ENCODE results near the gene MCHR1. TPM values are rescaled to one million over a fixed set of nuclear protein-coding genes. Genes with fewer than 3 reads are reported as not detected.

MCHR1 gene
- total and polyA plus RNA-seq, 2 of the 13 experiments (the other 11 are each of a cell fraction or from before 2014, with no cell fraction given), result 0.40 to 0.83 TPM

- peak overlapping the region; percentile 81 for H3K4me2 ChIP-seq (ENCODE audit: low read depth, low read length)
- TF ChIP-seq HOXA7 (CRISPR knock-in tag; IDR thresholded peaks at IDR 0.05) (no peak), ERF (CRISPR knock-in tag; IDR thresholded peaks at IDR 0.05) (no peak), ZNF160 (CRISPR knock-in tag; IDR thresholded peaks at IDR 0.05) (no peak), NFKBIZ (CRISPR knock-in tag; IDR thresholded peaks at IDR 0.05) (no peak), ADNP (CRISPR knock-in tag; IDR thresholded peaks at IDR 0.05) (0 out of 2 replicates have a peak, but pooled peaks have one; percentile 64), ATM (IDR thresholded peaks at IDR 0.05; ENCODE audit: borderline replicate concordance) (no peak), RCOR2 (CRISPR knock-in tag; IDR thresholded peaks at IDR 0.05) (peak; percentile 81), ZNF260 (CRISPR knock-in tag; IDR thresholded peaks at IDR 0.05; ENCODE audit: borderline replicate concordance, low read depth) (no peak), ZMYM3 (CRISPR knock-in tag; IDR thresholded peaks at IDR 0.05) (peak; percentile 92), KDM1A (CRISPR knock-in tag; IDR thresholded peaks at IDR 0.05) (peak; percentile 95), ZNF629 (CRISPR knock-in tag; conservative IDR thresholded peaks at IDR 0.05) (peak; percentile 99), ZNF441 (CRISPR knock-in tag; IDR thresholded peaks at IDR 0.05; ENCODE audit: borderline replicate concordance) (peak; percentile 76; the same call in 1 of the 2 replicates), ZKSCAN8 (CRISPR knock-in tag; IDR thresholded peaks at IDR 0.05; ENCODE audit: borderline replicate concordance) (peak; percentile 56; the same call in 1 of the 2 replicates), ZNF704 (CRISPR knock-in tag; IDR thresholded peaks at IDR 0.05; ENCODE audit: borderline replicate concordance) (no peak)
- TF ChIP-seq, protein P1, sequence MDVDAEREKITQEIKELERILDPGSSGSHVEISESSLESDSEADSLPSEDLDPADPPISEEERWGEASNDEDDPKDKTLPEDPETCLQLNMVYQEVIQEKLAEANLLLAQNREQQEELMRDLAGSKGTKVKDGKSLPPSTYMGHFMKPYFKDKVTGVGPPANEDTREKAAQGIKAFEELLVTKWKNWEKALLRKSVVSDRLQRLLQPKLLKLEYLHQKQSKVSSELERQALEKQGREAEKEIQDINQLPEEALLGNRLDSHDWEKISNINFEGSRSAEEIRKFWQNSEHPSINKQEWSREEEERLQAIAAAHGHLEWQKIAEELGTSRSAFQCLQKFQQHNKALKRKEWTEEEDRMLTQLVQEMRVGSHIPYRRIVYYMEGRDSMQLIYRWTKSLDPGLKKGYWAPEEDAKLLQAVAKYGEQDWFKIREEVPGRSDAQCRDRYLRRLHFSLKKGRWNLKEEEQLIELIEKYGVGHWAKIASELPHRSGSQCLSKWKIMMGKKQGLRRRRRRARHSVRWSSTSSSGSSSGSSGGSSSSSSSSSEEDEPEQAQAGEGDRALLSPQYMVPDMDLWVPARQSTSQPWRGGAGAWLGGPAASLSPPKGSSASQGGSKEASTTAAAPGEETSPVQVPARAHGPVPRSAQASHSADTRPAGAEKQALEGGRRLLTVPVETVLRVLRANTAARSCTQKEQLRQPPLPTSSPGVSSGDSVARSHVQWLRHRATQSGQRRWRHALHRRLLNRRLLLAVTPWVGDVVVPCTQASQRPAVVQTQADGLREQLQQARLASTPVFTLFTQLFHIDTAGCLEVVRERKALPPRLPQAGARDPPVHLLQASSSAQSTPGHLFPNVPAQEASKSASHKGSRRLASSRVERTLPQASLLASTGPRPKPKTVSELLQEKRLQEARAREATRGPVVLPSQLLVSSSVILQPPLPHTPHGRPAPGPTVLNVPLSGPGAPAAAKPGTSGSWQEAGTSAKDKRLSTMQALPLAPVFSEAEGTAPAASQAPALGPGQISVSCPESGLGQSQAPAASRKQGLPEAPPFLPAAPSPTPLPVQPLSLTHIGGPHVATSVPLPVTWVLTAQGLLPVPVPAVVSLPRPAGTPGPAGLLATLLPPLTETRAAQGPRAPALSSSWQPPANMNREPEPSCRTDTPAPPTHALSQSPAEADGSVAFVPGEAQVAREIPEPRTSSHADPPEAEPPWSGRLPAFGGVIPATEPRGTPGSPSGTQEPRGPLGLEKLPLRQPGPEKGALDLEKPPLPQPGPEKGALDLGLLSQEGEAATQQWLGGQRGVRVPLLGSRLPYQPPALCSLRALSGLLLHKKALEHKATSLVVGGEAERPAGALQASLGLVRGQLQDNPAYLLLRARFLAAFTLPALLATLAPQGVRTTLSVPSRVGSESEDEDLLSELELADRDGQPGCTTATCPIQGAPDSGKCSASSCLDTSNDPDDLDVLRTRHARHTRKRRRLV (CRISPR knock-in tag; IDR thresholded peaks at IDR 0.05), result no peak
Measured at GRCh38 chr22:40645579-40646197, 33.6 kb upstream of the MCHR1 start.

More at GRCh38 chr22:40645579-40646197, 33.6 kb upstream of the MCHR1 start:
- H3K4me3 ChIP-seq (replicated peaks in 1 of 3; ENCODE audit: insufficient read depth in 1 of 3, low read depth in 2 of 3, low read length in 3 of 3), result peak overlapping the region in 1 of 3 experiments; percentile 47; a peak in 1 of 6 replicates
- no peaks in the 10 kb centered on the region for H3K9me3 ChIP-seq (ENCODE audit: low read length)
- no peaks in the 10 kb centered on the region for H3K36me3 ChIP-seq (replicated peaks in 1 of 2; ENCODE audit: control insufficient read depth in 1 of 2, insufficient read depth in 2 of 2, low read length in 2 of 2)
- FAIRE-seq (peak; percentile 49), DNase-seq (ENCODE audit: low spot score) (no peak), ATAC-seq (no peak)
- peak overlapping the region; percentile 79 for H3K27ac ChIP-seq (ENCODE audit: extremely low read length, insufficient read depth, low read length)
- H4K20me1 ChIP-seq (ENCODE audit: insufficient read depth, low read length), result no peaks in the 10 kb centered on the region
- H2AFZ ChIP-seq (ENCODE audit: low read length), result no peak overlapping the region
- H3K27me3 ChIP-seq (ENCODE audit: control insufficient read depth in 1 of 2, insufficient read depth in 2 of 2, low read length in 2 of 2), result no peaks in the 10 kb centered on the region
- peaks cover 28% of the 10 kb centered on the region for H3K4me1 ChIP-seq (ENCODE audit: insufficient read depth, low read length)
- no TSS peak for BruUV-seq (replicated peaks)
- in situ Hi-C loops (cut with HindIII; ENCODE audit: extremely low pct_ligation_motif_present, low pct_unique_long_range_greater_than_20kb) (loop anchor here (5.0 kb wide), 1 partner anchor 118 kb away; no protein-coding TSS in a partner anchor), intact Hi-C loops (cut with micrococcal nuclease; ENCODE audit: unreplicated experiment) (loop anchor here (1.0 kb wide), 2 partner anchors 120 to 208 kb away; no protein-coding TSS in a partner anchor)
- ChIA-PET POLR2A (interaction anchor here (0.8 to 3.0 kb wide), 6 partner anchors 9 to 209 kb away, joined by 3 to 22 read pairs (median 4); partner anchors contain the start of gene MRTFA), CTCF (ENCODE audit: low intra/inter-chr PET ratio, low total read pairs) (interaction anchor here (1.3 to 2.9 kb wide), 4 partner anchors 120 to 209 kb away, joined by 4 to 32 read pairs (median 18); no protein-coding TSS in a partner anchor)
- no peaks in the 10 kb centered on the region for H3K79me2 ChIP-seq (ENCODE audit: insufficient read depth, low read length)
- 0 out of 2 replicates have a peak overlapping the region, but pooled peaks have one; percentile 67 for H3K9ac ChIP-seq (ENCODE audit: insufficient read depth, low read depth, low read length)
- 31% methylated on average over 4 of the region's 4 CpGs for WGBS (ENCODE audit: low lambda C conversion rate)

Data from HepG2 (cell line).